DOHH2 (cell line): ENCODE results near the gene CPNE2.

Experiments used
- H3F3A ChIP-seq: fragments of 200-600 bp; sonication (generic), shearing (Covaris generic); 2 replicates; pipeline ENCODE4 v1.6.0; 2016; ENCODE audit warnings: antibody characterized with exemption, mild to moderate bottlenecking; ENCODE audit not compliant: control insufficient read depth, insufficient read depth
- H3K27ac ChIP-seq: fragments of 200-600 bp; sonication (generic); 2 replicates; pipeline ENCODE4 v1.5.1; 2014; ENCODE audit warnings: low read depth, mild to moderate bottlenecking, low read length, moderate library complexity
- H3K27me3 ChIP-seq: fragments of 200-600 bp; sonication (generic); 2 replicates; pipeline ENCODE4 v1.6.1; 2014; ENCODE audit warnings: mild to moderate bottlenecking, low read length, mixed read lengths; ENCODE audit not compliant: control insufficient read depth
- H3K36me3 ChIP-seq: fragments of 200-600 bp; sonication (generic); 2 replicates; pipeline ENCODE4 v1.6.1; 2014; ENCODE audit warnings: mild to moderate bottlenecking, low read length, moderate library complexity, mixed read lengths; ENCODE audit not compliant: control insufficient read depth
- H3K4me1 ChIP-seq: fragments of 200-600 bp; sonication (generic); 2 replicates; pipeline ENCODE4 v1.6.1; 2014; ENCODE audit warnings: mild to moderate bottlenecking, low read length, mixed read lengths; ENCODE audit not compliant: control insufficient read depth
- H3K4me2 ChIP-seq: fragments of 200-600 bp; sonication (generic); 2 replicates; pipeline ENCODE4 v1.6.0; 2014; ENCODE audit warnings: mild to moderate bottlenecking, low read length, moderate library complexity
- H3K4me3 ChIP-seq: fragments of 200-600 bp; sonication (generic); 2 replicates; pipeline ENCODE4 v1.5.1; 2014; ENCODE audit warnings: mild to moderate bottlenecking, low read length, mixed read lengths
- H3K79me2 ChIP-seq: fragments of 200-600 bp; sonication (generic); 2 replicates; pipeline ENCODE4 v1.6.1; 2014; ENCODE audit warnings: mild to moderate bottlenecking, low read length, mixed read lengths; ENCODE audit not compliant: control insufficient read depth
- H3K9me2 ChIP-seq: fragments of 200-600 bp; sonication (generic); replicated peaks from 2 replicates; pipeline ENCODE4 v1.6.1; 2014; ENCODE audit warnings: mild to moderate bottlenecking, low read length, mixed read lengths; ENCODE audit not compliant: control insufficient read depth
- H3K9me3 ChIP-seq: fragments of 200-600 bp; sonication (generic); 2 replicates; pipeline ENCODE4 v1.6.1; 2014; ENCODE audit warnings: antibody characterized with exemption, low read length, mixed read lengths; ENCODE audit not compliant: control insufficient read depth, insufficient read depth
- H4K20me1 ChIP-seq: fragments of 200-600 bp; sonication (generic); 2 replicates; pipeline ENCODE4 v1.6.0; 2014; ENCODE audit warnings: low read depth, mild to moderate bottlenecking, antibody characterized with exemption, low read length, moderate library complexity; ENCODE audit not compliant: control insufficient read depth, insufficient read depth
- CTCF ChIP-seq: fragments of 200-600 bp; sonication (generic); IDR thresholded peaks from one replicate; pipeline ENCODE4 v1.5.1; 2014; ENCODE audit warnings: antibody characterized with exemption, mild to moderate bottlenecking, low read depth, low read length; ENCODE audit not compliant: poor library complexity, severe bottlenecking
- EZH2phosphoT487 ChIP-seq: fragments of 200-600 bp; sonication (generic); IDR thresholded peaks from 2 replicates; pipeline ENCODE4 v1.6.1; 2017; ENCODE audit warnings: borderline replicate concordance, mild to moderate bottlenecking, antibody characterized with exemption, low read length, moderate library complexity, mixed read lengths

The CPNE2 gene

GRCh38 chr16:57118461-57119084, 26.2 kb downstream of the CPNE2 start:
- H3K27ac ChIP-seq: no peak overlapping the region
- no peaks in the 10 kb centered on the region for H3K79me2 ChIP-seq
- no peaks in the 10 kb centered on the region for H3F3A ChIP-seq
- no peaks in the 10 kb centered on the region for H4K20me1 ChIP-seq
- H3K4me3 ChIP-seq: no peak overlapping the region
- H3K4me1 ChIP-seq: peaks cover 9% of the 10 kb centered on the region
- H3K9me2 ChIP-seq: no peaks in the 10 kb centered on the region
- no peaks in the 10 kb centered on the region for H3K9me3 ChIP-seq
- no peaks in the 10 kb centered on the region for H3K36me3 ChIP-seq
- no peaks in the 10 kb centered on the region for H3K27me3 ChIP-seq
- no peak overlapping the region for H3K4me2 ChIP-seq
- no peak for TF ChIP-seq CTCF
- no peak for TF ChIP-seq EZH2phosphoT487

GRCh38 chr16:57123216-57123973, 31.0 kb downstream of the CPNE2 start:
- Histone ChIP-seq H3K4me2 (no peak overlapping the region), H3K27me3 (no peaks in the 10 kb centered on the region), H3K4me3 (no peak overlapping the region), H4K20me1 (no peaks in the 10 kb centered on the region), H3K27ac (no peak overlapping the region), H3K36me3 (no peaks in the 10 kb centered on the region), H3K79me2 (no peaks in the 10 kb centered on the region), H3K4me1 (peaks cover 4% of the 10 kb centered on the region), H3K9me2 (no peaks in the 10 kb centered on the region), H3K9me3 (no peaks in the 10 kb centered on the region), H3F3A (no peaks in the 10 kb centered on the region)
- TF ChIP-seq CTCF (no peak), EZH2phosphoT487 (no peak)

GRCh38 chr16:57123974-57124674, 31.7 kb downstream of the CPNE2 start:
- TF ChIP-seq CTCF: no peak
- TF ChIP-seq EZH2phosphoT487: no peak
- Histone ChIP-seq H3K4me1 (peaks cover 4% of the 10 kb centered on the region), H3K9me2 (no peaks in the 10 kb centered on the region), H4K20me1 (no peaks in the 10 kb centered on the region), H3K9me3 (no peaks in the 10 kb centered on the region), H3K79me2 (no peaks in the 10 kb centered on the region), H3K4me2 (no peak overlapping the region), H3K27me3 (no peaks in the 10 kb centered on the region), H3K36me3 (no peaks in the 10 kb centered on the region), H3F3A (no peaks in the 10 kb centered on the region), H3K27ac (no peak overlapping the region), H3K4me3 (no peak overlapping the region)
